GM21825 (cell line): ENCODE data around the gene CTDP1.

Experiments used
- ATAC-seq: cut with Tn5 transposase; IDR thresholded peaks from one replicate; pipeline ENCODE4 v1.9.1; 2021; ENCODE audit warnings: mild to moderate bottlenecking, moderate library complexity; ENCODE audit not compliant: unreplicated experiment

Gene CTDP1

GRCh38 chr18:79790996-79791972 lies 111.7 kb downstream of the CTDP1 start:
- ATAC-seq = no peak

GRCh38 chr18:79792096-79792987 lies 112.7 kb downstream of the CTDP1 start:
- ATAC-seq = no peak

GRCh38 chr18:79792988-79793355 lies 113.4 kb downstream of the CTDP1 start:
- ATAC-seq = no peak

GRCh38 chr18:79794846-79795245 lies 115.2 kb downstream of the CTDP1 start:
- ATAC-seq = no peak

GRCh38 chr18:79795446-79795845 lies 115.8 kb downstream of the CTDP1 start:
- ATAC-seq = no peak

GRCh38 chr18:79796016-79796415 lies 116.4 kb downstream of the CTDP1 start:
- ATAC-seq = no peak

GRCh38 chr18:79796531-79797405 lies 117.2 kb downstream of the CTDP1 start:
- ATAC-seq = no peak

GRCh38 chr18:79797518-79798345 lies 118.1 kb downstream of the CTDP1 start, which contains the start of gene KCNG2:
Gene KCNG2, plus strand, starts transcription at chr18:79797938. Its CDS starts 65,730 bp downstream, at chr18:79863668.
- ATAC-seq = no peak

- no peak for ATAC-seq
Observed at GRCh38 chr18:79798346-79798998, 118.9 kb downstream of the CTDP1 start.

- ATAC-seq = no peak
Observed at GRCh38 chr18:79798999-79799370, 119.4 kb downstream of the CTDP1 start.

GRCh38 chr18:79799619-79800370 lies 120.2 kb downstream of the CTDP1 start:
- ATAC-seq = no peak

GRCh38 chr18:79800371-79801180 lies 121.0 kb downstream of the CTDP1 start:
- ATAC-seq = no peak

GRCh38 chr18:79801217-79801616 lies 121.6 kb downstream of the CTDP1 start:
- no peak for ATAC-seq

GRCh38 chr18:79801641-79802040 lies 122.0 kb downstream of the CTDP1 start:
- no peak for ATAC-seq

GRCh38 chr18:79802298-79802697 lies 122.7 kb downstream of the CTDP1 start:
- no peak for ATAC-seq

GRCh38 chr18:79803611-79804051 lies 124.0 kb downstream of the CTDP1 start:
- no peak for ATAC-seq
